Trophoblast cell (in vitro differentiated cells and primary cell): ENCODE measurements around the gene DPY19L2.
A peak's percentile ranks its signal among the peaks of the same experiment; 100 is the strongest.
"Not testable (repeated sequence)": the region's sequence is repeated elsewhere in the genome, so short reads cannot be mapped to it uniquely, and the experiment has no call there.

ENCODE experiments used
- DNase-seq, 2 donors: peaks; one replicate each; pipeline ENCODE4 v3.0.0-alpha.2; 2016
- H2AFZ ChIP-seq: 2 replicates; pipeline ENCODE4 v1.6.1; 2013; ENCODE audit warnings: low read length, moderate library complexity, mild to moderate bottlenecking; ENCODE audit not compliant: insufficient read depth, poor library complexity
- H2AK5ac ChIP-seq: 2 replicates; pipeline ENCODE4 v1.6.1; 2013; ENCODE audit warnings: mild to moderate bottlenecking, low read length
- H2BK120ac ChIP-seq: 2 replicates; pipeline ENCODE4 v1.6.1; 2013; ENCODE audit warnings: low read length, mild to moderate bottlenecking, moderate library complexity; ENCODE audit not compliant: insufficient read depth, poor library complexity
- H2BK12ac ChIP-seq: 2 replicates; pipeline ENCODE4 v1.6.1; 2013; ENCODE audit warnings: mild to moderate bottlenecking, low read length, moderate library complexity
- H2BK5ac ChIP-seq: 2 replicates; pipeline ENCODE4 v1.6.1; 2013; ENCODE audit warnings: low read length, low read depth, moderate library complexity, mild to moderate bottlenecking; ENCODE audit not compliant: poor library complexity
- H3K14ac ChIP-seq: 2 replicates; pipeline ENCODE4 v1.6.1; 2013; ENCODE audit warnings: mild to moderate bottlenecking, low read length
- H3K18ac ChIP-seq: 2 replicates; pipeline ENCODE4 v1.6.1; 2013; ENCODE audit warnings: mild to moderate bottlenecking, low read length
- H3K23ac ChIP-seq: 2 replicates; pipeline ENCODE4 v1.6.1; 2013; ENCODE audit warnings: low read length
- H3K27ac ChIP-seq: 2 replicates; pipeline ENCODE4 v1.5.1; 2013; ENCODE audit warnings: low read depth, mild to moderate bottlenecking, inconsistent platforms, low read length, moderate library complexity
- H3K27me3 ChIP-seq: 2 replicates; pipeline ENCODE4 v1.6.1; 2013; ENCODE audit warnings: inconsistent platforms, mild to moderate bottlenecking, low read length, moderate library complexity; ENCODE audit not compliant: insufficient read depth
- H3K36me3 ChIP-seq, 2 experiments: 1 replicate in 1 of 2; 2 replicates in 1 of 2; pipeline ENCODE4 v1.6.1; 2013; ENCODE audit warnings: low read length in 2 of 2, mild to moderate bottlenecking in 2 of 2, moderate library complexity in 1 of 2; ENCODE audit not compliant: insufficient read depth in 2 of 2, control insufficient read depth in 1 of 2
- H3K4ac ChIP-seq: 2 replicates; pipeline ENCODE4 v1.6.1; 2013; ENCODE audit warnings: low read depth, mild to moderate bottlenecking, low read length, moderate library complexity
- H3K4me1 ChIP-seq, 2 experiments: 1 replicate in 1 of 2; 2 replicates in 1 of 2; pipeline ENCODE4 v1.6.1; 2013; ENCODE audit warnings: low read length in 2 of 2, mild to moderate bottlenecking in 2 of 2, moderate library complexity in 1 of 2; ENCODE audit not compliant: insufficient read depth in 2 of 2, control insufficient read depth in 1 of 2
- H3K4me2 ChIP-seq: 2 replicates; pipeline ENCODE4 v1.6.1; 2013; ENCODE audit warnings: inconsistent platforms, mild to moderate bottlenecking, low read length, moderate library complexity
- H3K4me3 ChIP-seq: 2 replicates; pipeline ENCODE4 v1.5.1; 2013; ENCODE audit warnings: mild to moderate bottlenecking, low read depth, low read length, inconsistent platforms
- H3K79me1 ChIP-seq: one replicate; pipeline ENCODE4 v1.6.1; 2013; ENCODE audit warnings: low read length
- H3K79me2 ChIP-seq: 2 replicates; pipeline ENCODE4 v1.6.1; 2013; ENCODE audit warnings: low read length, mild to moderate bottlenecking; ENCODE audit not compliant: control insufficient read depth, insufficient read depth, poor library complexity
- H3K9ac ChIP-seq: 2 replicates; pipeline ENCODE4 v1.6.1; 2013; ENCODE audit warnings: mild to moderate bottlenecking, low read length
- H3K9me3 ChIP-seq: 2 replicates; pipeline ENCODE4 v1.6.1; 2013; ENCODE audit warnings: low read depth, mild to moderate bottlenecking, control low read depth, inconsistent platforms, low read length; ENCODE audit not compliant: insufficient read depth
- H4K12ac ChIP-seq: 2 replicates; pipeline ENCODE4 v1.6.1; 2013; ENCODE audit warnings: low read depth, mild to moderate bottlenecking, low read length, moderate library complexity
- H4K8ac ChIP-seq: 2 replicates; pipeline ENCODE4 v1.6.1; 2013; ENCODE audit warnings: low read depth, mild to moderate bottlenecking, low read length, moderate library complexity
- H4K91ac ChIP-seq: one replicate; pipeline ENCODE4 v1.6.1; 2013; ENCODE audit warnings: low read depth, mild to moderate bottlenecking, low read length, moderate library complexity
- WGBS: extraction: QIAGEN DNeasy Blood & Tissue Kit; methylation state at CpG from one replicate; pipeline ENCODE4 v1.1.7; 2013; ENCODE audit warnings: missing lambda C conversion rate; ENCODE audit not compliant: insufficient read length, insufficient coverage; ENCODE audit errors: extremely low coverage; 5-methylcytosine and 5-hydroxymethylcytosine counted together

Gene DPY19L2

GRCh38 chr12:63713681-63714075 is 45.4 kb upstream of the DPY19L2 start:
- H3K27ac ChIP-seq: not testable (repeated sequence)

DNA sequence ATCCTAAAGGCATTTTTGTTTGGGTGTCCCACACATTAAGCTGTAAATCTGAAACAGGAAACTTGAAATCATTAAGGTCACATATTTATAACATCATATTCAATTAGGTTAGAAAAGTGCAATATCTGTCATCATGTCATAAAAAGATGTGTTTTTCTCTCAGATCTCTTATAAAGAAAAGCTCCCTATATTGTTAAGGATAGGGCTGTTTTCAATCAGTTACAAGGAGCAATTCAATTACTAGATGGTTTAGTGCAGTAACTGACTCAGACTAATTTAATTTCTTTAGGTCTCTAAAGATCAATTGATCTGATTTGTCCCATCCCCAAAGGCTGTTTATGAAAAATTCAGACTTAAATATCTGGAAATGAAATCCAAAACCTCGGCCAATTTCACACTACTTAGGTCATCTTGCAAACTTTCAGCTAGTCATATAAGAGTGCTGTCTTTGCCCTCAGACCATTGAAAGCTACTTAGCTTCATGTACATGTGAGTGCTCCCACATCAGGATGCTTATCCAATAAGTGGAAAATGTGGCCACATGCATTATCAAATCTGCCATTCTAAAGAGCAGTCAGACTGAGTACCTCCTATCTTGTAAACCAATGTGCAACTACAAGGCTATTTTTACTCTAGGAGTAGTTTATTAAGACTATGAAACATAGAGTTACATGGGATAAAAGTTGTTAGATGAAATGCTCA is 44.8 kb upstream of the DPY19L2 start:
- not testable (repeated sequence) for H3K9me3 ChIP-seq, H3K36me3 ChIP-seq, H2AK5ac ChIP-seq, H3K79me1 ChIP-seq, H3K27me3 ChIP-seq, H2BK5ac ChIP-seq, H3K79me2 ChIP-seq, H4K91ac ChIP-seq, DNase-seq, H3K23ac ChIP-seq, H3K18ac ChIP-seq, H3K4me2 ChIP-seq, H4K8ac ChIP-seq, H3K9ac ChIP-seq, H3K4me1 ChIP-seq, H3K14ac ChIP-seq, H2BK120ac ChIP-seq, H3K4ac ChIP-seq, H2BK12ac ChIP-seq, H2AFZ ChIP-seq, H3K4me3 ChIP-seq, H4K12ac ChIP-seq, H3K27ac ChIP-seq
- WGBS: no CpG with 5 or more reads among the region's 1 CpG

More at GRCh38 chr12:63713681-63714075, 45.4 kb upstream of the DPY19L2 start:
- not testable (repeated sequence) for H4K8ac ChIP-seq, H3K4ac ChIP-seq, H3K4me2 ChIP-seq, H3K18ac ChIP-seq, H2AFZ ChIP-seq, H4K12ac ChIP-seq, H3K36me3 ChIP-seq, H2BK120ac ChIP-seq, H3K4me1 ChIP-seq, H3K79me2 ChIP-seq, H2AK5ac ChIP-seq, H4K91ac ChIP-seq, H3K27me3 ChIP-seq, H3K23ac ChIP-seq, DNase-seq, H3K9me3 ChIP-seq, H3K79me1 ChIP-seq, H2BK12ac ChIP-seq, H2BK5ac ChIP-seq, H3K14ac ChIP-seq, H3K4me3 ChIP-seq, H3K9ac ChIP-seq
- WGBS: no CpG with 5 or more reads among the region's 2 CpGs

- H3K4me1 ChIP-seq, DNase-seq, H3K18ac ChIP-seq, H3K27me3 ChIP-seq, H3K4ac ChIP-seq, H3K14ac ChIP-seq, H3K4me2 ChIP-seq, H3K23ac ChIP-seq, H3K79me2 ChIP-seq, H2BK5ac ChIP-seq, H3K36me3 ChIP-seq, H2AFZ ChIP-seq, H3K4me3 ChIP-seq, H3K9me3 ChIP-seq, H4K8ac ChIP-seq, H2AK5ac ChIP-seq, H4K12ac ChIP-seq, H2BK120ac ChIP-seq, H4K91ac ChIP-seq, H3K27ac ChIP-seq, H2BK12ac ChIP-seq, H3K9ac ChIP-seq, H3K79me1 ChIP-seq: not testable (repeated sequence)
- no CpG with 5 or more reads among the region's 2 CpGs for WGBS
These were observed 44.2 kb upstream of the DPY19L2 start for GRCh38 chr12:63712376-63712974.

GRCh38 chr12:63711339-63711738 is 43.0 kb upstream of the DPY19L2 start:
- H3K27ac ChIP-seq, H2BK12ac ChIP-seq, H2BK5ac ChIP-seq, H3K9me3 ChIP-seq, H3K14ac ChIP-seq, H4K12ac ChIP-seq, H3K4me3 ChIP-seq, H3K36me3 ChIP-seq, H3K18ac ChIP-seq, H3K9ac ChIP-seq, H4K91ac ChIP-seq, H3K4me1 ChIP-seq, H2AK5ac ChIP-seq, H2AFZ ChIP-seq, H3K4me2 ChIP-seq, H3K79me1 ChIP-seq, H3K4ac ChIP-seq, H3K27me3 ChIP-seq, H3K79me2 ChIP-seq, H2BK120ac ChIP-seq, H4K8ac ChIP-seq, H3K23ac ChIP-seq: not testable (repeated sequence)
- peak in 1 of 2 donors; percentile 1 for DNase-seq
- WGBS: no CpG with 5 or more reads among the region's 2 CpGs
